BLaER1 treated with 17β-estradiol and CSF1 and Interleukin-3, amounts not matched to agents 10 nM and 100 nM (cell line): ENCODE measurements around the gene SPTAN1.

Experiments
- H3K27ac ChIP-seq, 11 experiments: shearing (Covaris generic); formaldehyde crosslinking; 2 replicates each; pipeline ENCODE4 v1.8.1; 2022
- H3K27me3 ChIP-seq, 11 experiments: shearing (Covaris generic); formaldehyde crosslinking; 2 replicates each; pipeline ENCODE4 v1.8.1; 2022
- H3K36me3 ChIP-seq, 11 experiments: shearing (Covaris generic); formaldehyde crosslinking; 2 replicates each; pipeline ENCODE4 v1.8.1; 2022
- H3K4me1 ChIP-seq, 10 experiments: shearing (Covaris generic); formaldehyde crosslinking; 2 replicates each; pipeline ENCODE4 v1.8.1; 2022
- H3K4me2 ChIP-seq, 11 experiments: shearing (Covaris generic); formaldehyde crosslinking; 2 replicates each; pipeline ENCODE4 v1.8.1; 2022
- H3K4me3 ChIP-seq, 10 experiments: shearing (Covaris generic); formaldehyde crosslinking; 2 replicates each; pipeline ENCODE4 v1.8.1; 2022
- H3K9ac ChIP-seq, 11 experiments: shearing (Covaris generic); formaldehyde crosslinking; 2 replicates each; pipeline ENCODE4 v1.8.1; 2022
- H3K9me3 ChIP-seq, 11 experiments: shearing (Covaris generic); formaldehyde crosslinking; replicated peaks in 1 of 11; 2 replicates each; pipeline ENCODE4 v1.8.1; 2022
- H4K20me1 ChIP-seq, 11 experiments: shearing (Covaris generic); formaldehyde crosslinking; 2 replicates each; pipeline ENCODE4 v1.8.1; 2022
- Cebpa-rat ChIP-seq, 11 experiments: shearing (Covaris generic); IDR thresholded peaks; 2 replicates each; pipeline ENCODE4 v1.8.1; 2022

The SPTAN1 gene

DNA sequence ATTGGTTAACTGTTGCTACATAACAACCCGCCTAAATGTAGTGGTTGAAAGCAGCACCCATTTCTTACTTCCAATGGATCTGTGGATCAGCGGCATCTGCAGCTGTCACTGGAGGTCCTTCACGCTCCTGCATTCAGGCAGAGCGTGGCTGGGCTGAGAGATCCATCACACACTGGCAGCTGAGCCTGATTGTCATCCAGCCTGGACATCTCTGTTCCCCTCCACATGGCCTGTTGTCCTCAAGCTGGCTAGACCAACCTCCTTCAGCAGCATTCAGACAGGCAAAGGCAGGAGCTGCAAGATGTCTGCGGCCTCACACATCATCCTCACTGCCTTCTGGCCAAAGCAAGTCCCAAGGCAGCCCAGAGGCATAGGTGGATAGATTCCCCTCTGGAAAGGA lies 67.4 kb downstream of the SPTAN1 start:
- Histone ChIP-seq H4K20me1 (peaks cover 0 to 17% (median 0%) of the 10 kb centered on the region in 11 experiments; a peak in 4 of 22 replicates), H3K9ac (no peak overlapping the region), H3K27ac (no peak overlapping the region), H3K36me3 (peaks cover 99 to 100% (median 100%) of the 10 kb centered on the region in 11 experiments), H3K4me1 (no peaks in the 10 kb centered on the region), H3K4me3 (no peak overlapping the region), H3K4me2 (no peak overlapping the region), H3K9me3 (no peaks in the 10 kb centered on the region), H3K27me3 (no peaks in the 10 kb centered on the region)
- TF ChIP-seq Cebpa-rat (IDR thresholded peaks at IDR 0.05) = no peak

GRCh38 chr9:128621730-128622455 lies 69.5 kb downstream of the SPTAN1 start:
- Histone ChIP-seq H4K20me1 (peaks cover 0 to 32% (median 0%) of the 10 kb centered on the region in 11 experiments; a peak in 7 of 22 replicates), H3K4me1 (no peaks in the 10 kb centered on the region), H3K27ac (no peak overlapping the region), H3K4me2 (no peak overlapping the region), H3K9me3 (no peaks in the 10 kb centered on the region), H3K4me3 (no peak overlapping the region), H3K36me3 (peaks cover 99 to 100% (median 100%) of the 10 kb centered on the region in 11 experiments), H3K9ac (no peak overlapping the region), H3K27me3 (no peaks in the 10 kb centered on the region)
- TF ChIP-seq Cebpa-rat (IDR thresholded peaks at IDR 0.05) = no peak

- Histone ChIP-seq H4K20me1 (peaks cover 0 to 54% (median 18%) of the 10 kb centered on the region in 11 experiments; a peak in 13 of 22 replicates), H3K9ac (no peak overlapping the region), H3K9me3 (no peaks in the 10 kb centered on the region), H3K27ac (no peak overlapping the region), H3K36me3 (peaks cover 100% of the 10 kb centered on the region in 11 experiments), H3K4me3 (no peak overlapping the region), H3K27me3 (no peaks in the 10 kb centered on the region), H3K4me1 (no peaks in the 10 kb centered on the region), H3K4me2 (no peak overlapping the region)
- TF ChIP-seq Cebpa-rat (IDR thresholded peaks at IDR 0.05) = no peak
Observed at GRCh38 chr9:128624566-128624965, 72.2 kb downstream of the SPTAN1 start.

- H3K36me3 ChIP-seq = peaks cover 99 to 100% (median 100%) of the 10 kb centered on the region in 11 experiments
- H3K4me1 ChIP-seq = no peaks in the 10 kb centered on the region
Observed at GRCh38 chr9:128625391-128626146, 73.2 kb downstream of the SPTAN1 start.

GRCh38 chr9:128626181-128626580 lies 73.8 kb downstream of the SPTAN1 start:
- H3K4me2 ChIP-seq = no peak overlapping the region
- peaks cover 0 to 56% (median 23%) of the 10 kb centered on the region in 11 experiments; a peak in 14 of 22 replicates for H4K20me1 ChIP-seq
- 0 out of 22 replicates have a peak overlapping the region, but pooled peaks of 1 of the 11 experiments have one; percentile 16 for H3K9ac ChIP-seq
- H3K27me3 ChIP-seq = no peaks in the 10 kb centered on the region
- H3K9me3 ChIP-seq = no peaks in the 10 kb centered on the region
- H3K27ac ChIP-seq = no peak overlapping the region
- peaks cover 96 to 100% (median 100%) of the 10 kb centered on the region in 11 experiments for H3K36me3 ChIP-seq
- H3K4me3 ChIP-seq = no peak overlapping the region
- TF ChIP-seq Cebpa-rat (IDR thresholded peaks at IDR 0.05) = no peak
- H3K4me1 ChIP-seq = no peaks in the 10 kb centered on the region

More at GRCh38 chr9:128625391-128626146, 73.2 kb downstream of the SPTAN1 start:
- no peaks in the 10 kb centered on the region for H3K9me3 ChIP-seq
- H3K27ac ChIP-seq = no peak overlapping the region
- peaks cover 0 to 56% (median 23%) of the 10 kb centered on the region in 11 experiments; a peak in 14 of 22 replicates for H4K20me1 ChIP-seq
- TF ChIP-seq Cebpa-rat (IDR thresholded peaks at IDR 0.05) = no peak
- no peak overlapping the region for H3K4me2 ChIP-seq
- no peak overlapping the region for H3K9ac ChIP-seq
- H3K27me3 ChIP-seq = no peaks in the 10 kb centered on the region
- no peak overlapping the region for H3K4me3 ChIP-seq

DNA sequence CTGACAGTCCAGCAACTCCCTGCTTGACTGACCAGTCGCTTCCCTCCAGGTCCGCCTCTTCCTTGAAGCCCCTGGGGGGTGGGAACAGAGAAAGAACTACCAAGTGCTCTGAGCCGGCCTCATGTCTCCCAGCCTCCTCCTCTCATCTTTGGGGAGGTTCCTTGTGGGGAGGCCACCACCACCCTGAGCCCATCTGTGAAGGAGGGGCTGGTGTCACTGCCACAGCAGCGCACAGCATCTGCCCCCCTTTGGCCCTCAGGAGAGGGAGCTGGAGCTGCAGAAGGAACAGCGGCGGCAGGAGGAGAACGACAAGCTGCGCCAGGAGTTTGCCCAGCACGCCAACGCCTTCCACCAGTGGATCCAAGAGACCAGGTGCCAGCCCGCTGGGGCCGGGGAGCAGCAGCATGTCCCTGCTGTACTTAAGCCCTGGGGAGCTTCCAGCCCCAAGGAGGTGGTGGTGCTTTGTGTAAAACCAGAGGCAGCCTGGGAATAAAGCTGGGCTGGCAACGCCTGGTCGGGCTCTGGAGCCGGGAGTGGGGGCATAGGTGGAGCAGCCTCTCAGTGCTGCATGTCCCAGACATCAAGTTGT lies 74.8 kb downstream of the SPTAN1 start:
- Histone ChIP-seq H3K27me3 (no peaks in the 10 kb centered on the region), H4K20me1 (peaks cover 0 to 62% (median 23%) of the 10 kb centered on the region in 11 experiments; a peak in 14 of 22 replicates), H3K4me1 (no peaks in the 10 kb centered on the region), H3K4me3 (no peak overlapping the region), H3K9ac (no peak overlapping the region; a peak in 1 of 22 replicates), H3K9me3 (no peaks in the 10 kb centered on the region), H3K36me3 (peaks cover 96 to 100% (median 100%) of the 10 kb centered on the region in 11 experiments), H3K27ac (no peak overlapping the region), H3K4me2 (no peak overlapping the region)
- TF ChIP-seq Cebpa-rat (IDR thresholded peaks at IDR 0.05) = no peak

GRCh38 chr9:128627906-128628305 lies 75.5 kb downstream of the SPTAN1 start:
- Histone ChIP-seq H3K9me3 (no peaks in the 10 kb centered on the region), H3K4me3 (no peak overlapping the region), H3K4me2 (no peak overlapping the region), H3K27ac (no peak overlapping the region), H3K9ac (no peak overlapping the region; a peak in 1 of 22 replicates), H3K4me1 (no peaks in the 10 kb centered on the region), H4K20me1 (peaks cover 0 to 68% (median 23%) of the 10 kb centered on the region in 11 experiments; a peak in 14 of 22 replicates), H3K36me3 (peaks cover 96 to 100% (median 100%) of the 10 kb centered on the region in 11 experiments), H3K27me3 (no peaks in the 10 kb centered on the region)
- TF ChIP-seq Cebpa-rat (IDR thresholded peaks at IDR 0.05) = no peak

- Histone ChIP-seq H3K27ac (no peak overlapping the region), H3K4me1 (no peaks in the 10 kb centered on the region), H4K20me1 (peaks cover 0 to 75% (median 23%) of the 10 kb centered on the region in 11 experiments; a peak in 14 of 22 replicates), H3K9ac (no peak overlapping the region), H3K4me2 (no peak overlapping the region), H3K4me3 (no peak overlapping the region), H3K9me3 (no peaks in the 10 kb centered on the region), H3K36me3 (peaks cover 96 to 100% (median 100%) of the 10 kb centered on the region in 11 experiments), H3K27me3 (no peaks in the 10 kb centered on the region)
- TF ChIP-seq Cebpa-rat (IDR thresholded peaks at IDR 0.05) = no peak
Observed at GRCh38 chr9:128628471-128629048, 76.2 kb downstream of the SPTAN1 start.
